Measurements from ENCODE around the gene DNAJC1. TPM values are rescaled to one million over a fixed set of nuclear protein-coding genes. Genes with fewer than 3 reads are reported as not detected.
"Not testable (repeated sequence)": the region's sequence is repeated elsewhere in the genome, so short reads cannot be mapped to it uniquely, and the experiment has no call there.

Gene DNAJC1
- total RNA-seq, 1 donor from 2014 or later = 40.0 TPM

GRCh38 chr10:21870849-21871248, 132.7 kb downstream of the DNAJC1 start:
- Histone ChIP-seq H3K4me3 (no peak overlapping the region), H3K27me3 (no peaks in the 10 kb centered on the region), H3K36me3 (peaks cover 0 to 5% of the 10 kb centered on the region in 2 donors), H3K9me3 (peaks cover 11% of the 10 kb centered on the region), H3K27ac (no peak overlapping the region), H3K4me1 (no peaks in the 10 kb centered on the region)
- DNase-seq (ENCODE audit: extremely low spot score in 2 of 2) = no peak
- TF ChIP-seq POLR2A (IDR thresholded peaks at IDR 0.05) (no peak), POLR2AphosphoS5 (IDR thresholded peaks at IDR 0.05; ENCODE audit: insufficient read depth in 1 of 2, low read depth in 1 of 2) (no peak)
- TF ChIP-seq, protein P1, sequence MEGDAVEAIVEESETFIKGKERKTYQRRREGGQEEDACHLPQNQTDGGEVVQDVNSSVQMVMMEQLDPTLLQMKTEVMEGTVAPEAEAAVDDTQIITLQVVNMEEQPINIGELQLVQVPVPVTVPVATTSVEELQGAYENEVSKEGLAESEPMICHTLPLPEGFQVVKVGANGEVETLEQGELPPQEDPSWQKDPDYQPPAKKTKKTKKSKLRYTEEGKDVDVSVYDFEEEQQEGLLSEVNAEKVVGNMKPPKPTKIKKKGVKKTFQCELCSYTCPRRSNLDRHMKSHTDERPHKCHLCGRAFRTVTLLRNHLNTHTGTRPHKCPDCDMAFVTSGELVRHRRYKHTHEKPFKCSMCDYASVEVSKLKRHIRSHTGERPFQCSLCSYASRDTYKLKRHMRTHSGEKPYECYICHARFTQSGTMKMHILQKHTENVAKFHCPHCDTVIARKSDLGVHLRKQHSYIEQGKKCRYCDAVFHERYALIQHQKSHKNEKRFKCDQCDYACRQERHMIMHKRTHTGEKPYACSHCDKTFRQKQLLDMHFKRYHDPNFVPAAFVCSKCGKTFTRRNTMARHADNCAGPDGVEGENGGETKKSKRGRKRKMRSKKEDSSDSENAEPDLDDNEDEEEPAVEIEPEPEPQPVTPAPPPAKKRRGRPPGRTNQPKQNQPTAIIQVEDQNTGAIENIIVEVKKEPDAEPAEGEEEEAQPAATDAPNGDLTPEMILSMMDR (IDR thresholded peaks at IDR 0.05) = no peak
- intact Hi-C loops (cut with DNase I) = no loop called here

- H3K27ac ChIP-seq; H3K4me1 ChIP-seq; DNase-seq (ENCODE audit: extremely low spot score in 2 of 2); H3K4me3 ChIP-seq; H3K27me3 ChIP-seq; H3K36me3 ChIP-seq; intact Hi-C loops (cut with DNase I): not testable (repeated sequence)
- H3K9me3 ChIP-seq = peaks cover 11% of the 10 kb centered on the region
Observed at GRCh38 chr10:21869087-21869486, 134.4 kb downstream of the DNAJC1 start.

DNA sequence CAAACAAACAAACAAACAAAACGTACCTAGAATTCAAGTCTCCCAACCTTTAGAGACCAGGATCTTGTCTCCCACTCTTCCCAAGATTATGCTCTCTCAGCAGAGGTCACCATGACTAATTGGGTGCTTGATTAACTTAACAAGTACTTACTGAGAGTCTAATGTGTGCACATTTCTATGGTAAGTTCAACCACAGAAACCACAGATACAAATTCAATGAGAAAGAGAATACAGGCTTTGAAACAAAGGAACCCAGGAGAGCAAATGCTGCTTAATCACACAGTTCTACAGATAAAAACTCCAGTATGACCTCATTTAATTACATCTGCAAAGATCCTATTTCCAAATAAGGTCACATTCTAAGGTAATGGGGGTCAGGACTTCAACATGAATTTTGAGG, 142.8 kb downstream of the DNAJC1 start:
- no peaks in the 10 kb centered on the region for H3K36me3 ChIP-seq
- no peaks in the 10 kb centered on the region for H3K27me3 ChIP-seq
- intact Hi-C loops (cut with DNase I) = no loop called here
- H3K27ac ChIP-seq = no peak overlapping the region
- no peak overlapping the region for H3K4me3 ChIP-seq
- no peak for DNase-seq (ENCODE audit: extremely low spot score in 2 of 2)
- no peaks in the 10 kb centered on the region for H3K4me1 ChIP-seq
- TF ChIP-seq, protein P1 (IDR thresholded peaks at IDR 0.05) = no peak
- TF ChIP-seq POLR2A (IDR thresholded peaks at IDR 0.05) (no peak), POLR2AphosphoS5 (IDR thresholded peaks at IDR 0.05; ENCODE audit: insufficient read depth in 1 of 2, low read depth in 1 of 2) (no peak)
- no peaks in the 10 kb centered on the region for H3K9me3 ChIP-seq

DNA sequence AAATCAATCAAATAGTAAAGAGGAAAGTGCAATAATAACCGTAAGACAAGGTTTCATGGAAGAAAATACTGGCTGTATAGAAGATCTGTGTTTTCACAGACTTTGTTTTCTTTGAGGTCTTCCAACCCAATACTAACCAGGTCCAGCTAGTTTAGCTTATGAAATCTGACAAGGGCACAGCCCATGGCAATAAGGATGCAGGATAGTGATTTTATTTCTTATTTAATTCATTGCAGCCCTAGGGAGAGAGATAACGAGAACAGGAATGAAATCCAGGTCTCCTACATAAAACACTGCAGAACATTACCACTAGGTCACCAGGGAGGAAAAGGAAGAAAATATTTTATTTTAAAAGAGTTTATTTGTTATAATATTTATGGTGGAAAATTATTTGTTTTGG, 145.1 kb downstream of the DNAJC1 start:
- Histone ChIP-seq H3K27me3 (no peaks in the 10 kb centered on the region), H3K4me1 (no peaks in the 10 kb centered on the region), H3K9me3 (no peaks in the 10 kb centered on the region), H3K4me3 (no peak overlapping the region), H3K36me3 (no peaks in the 10 kb centered on the region), H3K27ac (no peak overlapping the region)
- no peak for DNase-seq (ENCODE audit: extremely low spot score in 2 of 2)
- TF ChIP-seq, protein P1 (IDR thresholded peaks at IDR 0.05) = no peak
- TF ChIP-seq POLR2AphosphoS5 (IDR thresholded peaks at IDR 0.05; ENCODE audit: insufficient read depth in 1 of 2, low read depth in 1 of 2) = no peak
- TF ChIP-seq POLR2A (IDR thresholded peaks at IDR 0.05) = no peak
- intact Hi-C loops (cut with DNase I) = no loop called here

DNA sequence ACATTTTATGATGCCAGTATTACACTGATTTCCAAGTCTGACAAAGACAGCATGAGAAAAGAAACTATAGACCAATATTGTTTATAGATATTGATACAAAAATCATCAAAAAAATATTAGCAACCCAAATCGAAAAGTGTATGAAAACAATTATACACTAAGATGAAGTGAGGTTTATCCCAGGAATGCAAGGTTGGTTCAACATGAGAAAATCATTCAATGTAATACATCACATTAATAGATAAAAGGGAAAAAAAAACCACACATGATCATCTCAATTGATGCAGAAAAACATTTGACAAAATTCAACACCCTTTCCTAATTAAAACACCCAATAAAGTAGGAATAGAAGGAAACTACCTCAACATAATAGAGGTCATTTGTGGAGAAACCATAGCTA, 153.9 kb downstream of the DNAJC1 start:
- Histone ChIP-seq H3K9me3 (peaks cover 4% of the 10 kb centered on the region), H3K27ac (no peak overlapping the region), H3K36me3 (peaks cover 0 to 6% of the 10 kb centered on the region in 2 donors), H3K4me3 (no peak overlapping the region), H3K4me1 (no peaks in the 10 kb centered on the region), H3K27me3 (no peaks in the 10 kb centered on the region)
- TF ChIP-seq POLR2A (IDR thresholded peaks at IDR 0.05) (no peak), POLR2AphosphoS5 (IDR thresholded peaks at IDR 0.05; ENCODE audit: insufficient read depth in 1 of 2, low read depth in 1 of 2) (no peak)
- TF ChIP-seq, protein P1 (IDR thresholded peaks at IDR 0.05) = no peak
- no peak for DNase-seq (ENCODE audit: extremely low spot score in 2 of 2)
- intact Hi-C loops (cut with DNase I) = no loop called here

DNA sequence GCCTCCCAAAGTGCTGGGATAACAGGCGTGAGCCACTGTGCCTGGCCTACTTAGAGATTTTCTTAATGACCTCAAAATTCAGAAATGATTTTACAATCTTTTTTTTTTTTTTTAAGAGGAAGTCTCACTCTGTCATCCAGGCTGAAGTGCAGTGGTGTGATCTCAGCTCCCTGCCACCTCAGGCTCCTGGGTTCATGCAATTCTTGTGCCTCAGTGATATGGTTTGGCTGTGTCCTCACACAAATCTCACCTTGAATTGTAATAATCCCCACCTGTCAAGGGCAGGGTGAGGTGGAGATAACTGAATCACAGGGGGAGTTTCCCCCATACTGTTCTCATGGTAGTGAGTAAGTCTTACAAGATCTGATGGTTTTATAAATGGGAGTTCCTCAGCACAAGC, 159.9 kb downstream of the DNAJC1 start:
- H3K27me3 ChIP-seq = no peaks in the 10 kb centered on the region
- intact Hi-C loops (cut with DNase I) = no loop called here
- no peak overlapping the region for H3K4me3 ChIP-seq
- H3K9me3 ChIP-seq = no peaks in the 10 kb centered on the region
- DNase-seq (ENCODE audit: extremely low spot score in 2 of 2) = no peak
- H3K4me1 ChIP-seq = no peaks in the 10 kb centered on the region
- TF ChIP-seq, protein P1 (IDR thresholded peaks at IDR 0.05) = no peak
- TF ChIP-seq POLR2AphosphoS5 (IDR thresholded peaks at IDR 0.05; ENCODE audit: insufficient read depth in 1 of 2, low read depth in 1 of 2) = no peak
- no peak for TF ChIP-seq POLR2A (IDR thresholded peaks at IDR 0.05)
- no peak overlapping the region for H3K27ac ChIP-seq
- peaks cover 0 to 6% of the 10 kb centered on the region in 2 donors for H3K36me3 ChIP-seq

DNA sequence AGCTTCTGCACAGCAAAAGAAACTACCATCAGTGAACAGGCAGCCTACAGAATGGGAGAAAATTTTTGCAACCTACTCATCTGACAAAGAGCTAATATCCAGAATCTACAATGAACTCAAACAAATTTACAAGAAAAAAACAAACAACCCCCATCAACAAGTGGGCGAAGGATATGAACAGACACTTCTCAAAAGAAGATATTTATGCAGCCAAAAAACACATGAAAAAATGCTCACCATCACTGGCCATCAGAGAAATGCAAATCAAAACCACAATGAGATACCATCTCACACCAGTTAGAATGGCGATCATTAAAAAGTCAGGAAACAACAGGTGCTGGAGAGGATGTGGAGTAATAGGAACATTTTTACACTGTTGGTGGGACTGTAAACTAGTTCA, 162.3 kb downstream of the DNAJC1 start:
- H3K4me3 ChIP-seq; H3K9me3 ChIP-seq; H3K27me3 ChIP-seq; intact Hi-C loops (cut with DNase I); DNase-seq (ENCODE audit: extremely low spot score in 2 of 2); H3K4me1 ChIP-seq; H3K27ac ChIP-seq; H3K36me3 ChIP-seq: not testable (repeated sequence)

GRCh38 chr10:21837487-21837886, 166.0 kb downstream of the DNAJC1 start:
- H3K4me1 ChIP-seq; H3K27ac ChIP-seq; H3K27me3 ChIP-seq; H3K36me3 ChIP-seq; H3K4me3 ChIP-seq; intact Hi-C loops (cut with DNase I); DNase-seq (ENCODE audit: extremely low spot score in 2 of 2): not testable (repeated sequence)
- peaks cover 11% of the 10 kb centered on the region for H3K9me3 ChIP-seq

All from vagina (tissue), 2 donors.